HFF-Myc (cell line): ENCODE measurements around the gene GATB.

Experiments
- DNase-seq: peaks from one replicate; pipeline ENCODE4 v3.0.0-alpha.2; 2011; ENCODE audit warnings: low read depth; ENCODE audit errors: extremely low read depth
- H3K4me3 ChIP-seq: replicated peaks from 2 replicates; pipeline ENCODE4 v1.5.1; 2011; ENCODE audit warnings: low read depth, mild to moderate bottlenecking, control low read depth, low read length
- CTCF ChIP-seq: IDR thresholded peaks from 2 replicates; pipeline ENCODE4 v1.5.1; 2012; ENCODE audit warnings: mild to moderate bottlenecking, low read depth, low read length, control low read depth; ENCODE audit errors: missing control alignments

The GATB gene

GRCh38 chr4:151727365-151727764 lies 33.4 kb downstream of the GATB start:
- no peak for DNase-seq
- no peak overlapping the region for H3K4me3 ChIP-seq
- no peak for TF ChIP-seq CTCF

- H3K4me3 ChIP-seq: no peak overlapping the region
- TF ChIP-seq CTCF: no peak
- no peak for DNase-seq
Observed at GRCh38 chr4:151725087-151725486, 35.7 kb downstream of the GATB start.

- DNase-seq: no peak
- H3K4me3 ChIP-seq: no peak overlapping the region
- TF ChIP-seq CTCF: no peak
Observed at GRCh38 chr4:151721916-151722315, 38.9 kb downstream of the GATB start.

GRCh38 chr4:151721466-151721865 lies 39.3 kb downstream of the GATB start:
- DNase-seq: no peak
- no peak for TF ChIP-seq CTCF
- H3K4me3 ChIP-seq: no peak overlapping the region

GRCh38 chr4:151719956-151720334 lies 40.9 kb downstream of the GATB start:
- no peak overlapping the region for H3K4me3 ChIP-seq
- no peak for TF ChIP-seq CTCF
- DNase-seq: no peak

GRCh38 chr4:151718984-151719955 lies 41.5 kb downstream of the GATB start:
- no peak for TF ChIP-seq CTCF
- no peak for DNase-seq
- no peak overlapping the region for H3K4me3 ChIP-seq
